Glutamatergic neuron (in vitro differentiated cells): ENCODE data around the gene PDCD6IP. TPM values are rescaled to one million over a fixed set of nuclear protein-coding genes. Genes with fewer than 3 reads are reported as not detected.

ENCODE experiments used
- DNase-seq: peaks from one replicate; pipeline ENCODE4 v3.0.0; 2022
- H3K27ac Mint-ChIP-seq: one replicate; pipeline ENCODE4 v1.8.0; 2020; ENCODE audit warnings: mild to moderate bottlenecking, mixed read lengths, inconsistent platforms; ENCODE audit not compliant: unreplicated experiment
- H3K27me3 Mint-ChIP-seq: one replicate; pipeline ENCODE4 v1.8.0; 2020; ENCODE audit warnings: mild to moderate bottlenecking, moderate library complexity, mixed read lengths, inconsistent platforms; ENCODE audit not compliant: unreplicated experiment
- H3K36me3 Mint-ChIP-seq: one replicate; pipeline ENCODE4 v1.8.0; 2020; ENCODE audit warnings: mild to moderate bottlenecking, mixed read lengths, inconsistent platforms; ENCODE audit not compliant: unreplicated experiment
- H3K4me1 Mint-ChIP-seq: one replicate; pipeline ENCODE4 v1.8.0; 2020; ENCODE audit warnings: mild to moderate bottlenecking, low read depth, mixed read lengths, inconsistent platforms; ENCODE audit not compliant: unreplicated experiment
- H3K4me3 Mint-ChIP-seq: one replicate; pipeline ENCODE4 v1.8.0; 2020; ENCODE audit warnings: mild to moderate bottlenecking, mixed read lengths, inconsistent platforms; ENCODE audit not compliant: unreplicated experiment
- H3K9me3 Mint-ChIP-seq: one replicate; pipeline ENCODE4 v1.8.0; 2020; ENCODE audit warnings: mild to moderate bottlenecking, moderate library complexity, mixed read lengths, inconsistent platforms; ENCODE audit not compliant: unreplicated experiment
- CTCF ChIP-seq: fragments of 200-600 bp; sonication (generic); IDR thresholded peaks from one replicate; pipeline ENCODE4 v1.5.0; 2021; ENCODE audit not compliant: partially characterized antibody, unreplicated experiment
- total RNA-seq: library from RNA; stranded (reverse); fragmentation: NEBNext Ultra II Directional; extraction: Animal tissue kit (Norgen Biotek cat#: 25700); gene quantifications from one replicate; pipeline ENCODE4 v1.2.1, GENCODE V29; 2021; ENCODE audit not compliant: unreplicated experiment

PDCD6IP gene
- total RNA-seq, 1 donor from 2014 or later: 226 TPM

GRCh38 chr3:33886015-33886414, 87.6 kb downstream of the PDCD6IP start:
- H3K4me3 Mint-ChIP-seq: no peak overlapping the region

GRCh38 chr3:33887478-33887877, 89.0 kb downstream of the PDCD6IP start:
- Mint-ChIP-seq H3K4me1 (peaks cover 8% of the 10 kb centered on the region), H3K4me3 (no peak overlapping the region), H3K9me3 (peaks cover 5% of the 10 kb centered on the region), H3K27me3 (peaks cover 2% of the 10 kb centered on the region), H3K36me3 (no peaks in the 10 kb centered on the region), H3K27ac (no peak overlapping the region)
- DNase-seq: no peak
- no peak for TF ChIP-seq CTCF

More at GRCh38 chr3:33886015-33886414, 87.6 kb downstream of the PDCD6IP start:
- Mint-ChIP-seq H3K4me1 (peaks cover 8% of the 10 kb centered on the region), H3K27me3 (peaks cover 2% of the 10 kb centered on the region), H3K36me3 (no peaks in the 10 kb centered on the region), H3K9me3 (peaks cover 6% of the 10 kb centered on the region), H3K27ac (no peak overlapping the region)
- TF ChIP-seq CTCF: no peak
- DNase-seq: no peak

GRCh38 chr3:33889394-33890039, 91.1 kb downstream of the PDCD6IP start:
- Mint-ChIP-seq H3K27ac (no peak overlapping the region), H3K36me3 (no peaks in the 10 kb centered on the region), H3K27me3 (peaks cover 2% of the 10 kb centered on the region), H3K9me3 (peaks cover 1% of the 10 kb centered on the region), H3K4me3 (no peak overlapping the region), H3K4me1 (peaks cover 2% of the 10 kb centered on the region)
- DNase-seq: no peak
- no peak for TF ChIP-seq CTCF

GRCh38 chr3:33892655-33893054, 94.2 kb downstream of the PDCD6IP start:
- H3K36me3 Mint-ChIP-seq: no peaks in the 10 kb centered on the region
- no peak overlapping the region for H3K4me3 Mint-ChIP-seq
- no peaks in the 10 kb centered on the region for H3K4me1 Mint-ChIP-seq
- no peaks in the 10 kb centered on the region for H3K9me3 Mint-ChIP-seq
- no peaks in the 10 kb centered on the region for H3K27me3 Mint-ChIP-seq
- no peak overlapping the region for H3K27ac Mint-ChIP-seq
- TF ChIP-seq CTCF: no peak
- no peak for DNase-seq

GRCh38 chr3:33895658-33896057, 97.2 kb downstream of the PDCD6IP start:
- TF ChIP-seq CTCF: no peak
- DNase-seq: no peak
- Mint-ChIP-seq H3K27me3 (no peaks in the 10 kb centered on the region), H3K4me1 (no peaks in the 10 kb centered on the region), H3K4me3 (no peak overlapping the region), H3K9me3 (no peaks in the 10 kb centered on the region), H3K27ac (no peak overlapping the region), H3K36me3 (no peaks in the 10 kb centered on the region)
